Measurements from ENCODE around the gene SYT17. TPM values are rescaled to one million over a fixed set of nuclear protein-coding genes. Genes with fewer than 3 reads are reported as not detected.

The SYT17 gene
- total and polyA plus RNA-seq, 2 experiments from 2014 or later = not detected

- Histone ChIP-seq H3K4me1 (ENCODE audit: insufficient read depth) (no peaks in the 10 kb centered on the region), H3K4me3 (no peak overlapping the region), H2AFZ (no peak overlapping the region), H3K9ac (no peak overlapping the region), H3K9me3 (ENCODE audit: low read depth) (no peaks in the 10 kb centered on the region), H3F3A (ENCODE audit: insufficient read depth) (no peaks in the 10 kb centered on the region), H3K9me2 (ENCODE audit: insufficient read depth) (no peaks in the 10 kb centered on the region), H4K20me1 (ENCODE audit: insufficient read depth) (no peaks in the 10 kb centered on the region), H3K27me3 (replicated peaks; ENCODE audit: insufficient read depth) (no peaks in the 10 kb centered on the region), H3K27ac (no peak overlapping the region), H3K79me2 (ENCODE audit: insufficient read depth) (no peaks in the 10 kb centered on the region), H3K36me3 (ENCODE audit: low read depth) (no peaks in the 10 kb centered on the region), H3K4me2 (ENCODE audit: unreplicated experiment) (no peak overlapping the region)
- TF ChIP-seq EZH2phosphoT487 (IDR thresholded peaks at IDR 0.05; ENCODE audit: insufficient read depth, low read depth) = no peak
- TF ChIP-seq EZH2 (IDR thresholded peaks at IDR 0.05; ENCODE audit: insufficient read depth, poor library complexity, severe bottlenecking) = no peak
- no peak for DNase-seq
- 59 to 66% methylated on average over 7 of the region's 7 CpGs for WGBS, 2 experiments (ENCODE audit: low coverage in 1 of 2, low lambda C conversion rate in 2 of 2, missing lambda C conversion rate in 2 of 2)
- in situ Hi-C loops (cut with MboI) = no loop called here
Measured at GRCh38 chr16:19240494-19240893, 72.5 kb downstream of the SYT17 start.

GRCh38 chr16:19241512-19241911, 73.5 kb downstream of the SYT17 start:
- Histone ChIP-seq H3K4me2 (ENCODE audit: unreplicated experiment) (no peak overlapping the region), H3K4me3 (no peak overlapping the region), H4K20me1 (ENCODE audit: insufficient read depth) (no peaks in the 10 kb centered on the region), H3K9me3 (ENCODE audit: low read depth) (no peaks in the 10 kb centered on the region), H3K79me2 (ENCODE audit: insufficient read depth) (no peaks in the 10 kb centered on the region), H3F3A (ENCODE audit: insufficient read depth) (no peaks in the 10 kb centered on the region), H3K27ac (no peak overlapping the region), H2AFZ (no peak overlapping the region), H3K36me3 (ENCODE audit: low read depth) (no peaks in the 10 kb centered on the region), H3K4me1 (ENCODE audit: insufficient read depth) (no peaks in the 10 kb centered on the region), H3K9me2 (ENCODE audit: insufficient read depth) (no peaks in the 10 kb centered on the region), H3K27me3 (replicated peaks; ENCODE audit: insufficient read depth) (no peaks in the 10 kb centered on the region), H3K9ac (no peak overlapping the region)
- in situ Hi-C loops (cut with MboI) = no loop called here
- WGBS, 2 experiments (ENCODE audit: low coverage in 1 of 2, low lambda C conversion rate in 2 of 2, missing lambda C conversion rate in 2 of 2) = 55 to 77% methylated on average over 11 of the region's 11 CpGs
- TF ChIP-seq EZH2phosphoT487 (IDR thresholded peaks at IDR 0.05; ENCODE audit: insufficient read depth, low read depth) = no peak
- TF ChIP-seq EZH2 (IDR thresholded peaks at IDR 0.05; ENCODE audit: insufficient read depth, poor library complexity, severe bottlenecking) = no peak
- DNase-seq = no peak

GRCh38 chr16:19242186-19242585, 74.1 kb downstream of the SYT17 start:
- no peaks in the 10 kb centered on the region for H3K79me2 ChIP-seq (ENCODE audit: insufficient read depth)
- no peak overlapping the region for H3K4me3 ChIP-seq
- DNase-seq = no peak
- no peaks in the 10 kb centered on the region for H3F3A ChIP-seq (ENCODE audit: insufficient read depth)
- in situ Hi-C loops (cut with MboI) = no loop called here
- no peak overlapping the region for H3K9ac ChIP-seq
- no peak overlapping the region for H3K4me2 ChIP-seq (ENCODE audit: unreplicated experiment)
- no peaks in the 10 kb centered on the region for H3K9me3 ChIP-seq (ENCODE audit: low read depth)
- no peak overlapping the region for H2AFZ ChIP-seq
- no peaks in the 10 kb centered on the region for H3K27me3 ChIP-seq (replicated peaks; ENCODE audit: insufficient read depth)
- no peaks in the 10 kb centered on the region for H3K36me3 ChIP-seq (ENCODE audit: low read depth)
- no peaks in the 10 kb centered on the region for H3K9me2 ChIP-seq (ENCODE audit: insufficient read depth)
- H3K27ac ChIP-seq = no peak overlapping the region
- 0 to 5% methylated on average over 1 of the region's 1 CpG for WGBS, 2 experiments (ENCODE audit: low coverage in 1 of 2, low lambda C conversion rate in 2 of 2, missing lambda C conversion rate in 2 of 2)
- TF ChIP-seq EZH2 (IDR thresholded peaks at IDR 0.05; ENCODE audit: insufficient read depth, poor library complexity, severe bottlenecking) (no peak), EZH2phosphoT487 (IDR thresholded peaks at IDR 0.05; ENCODE audit: insufficient read depth, low read depth) (no peak)
- no peaks in the 10 kb centered on the region for H3K4me1 ChIP-seq (ENCODE audit: insufficient read depth)
- H4K20me1 ChIP-seq (ENCODE audit: insufficient read depth) = no peaks in the 10 kb centered on the region

GRCh38 chr16:19242987-19243575, 75.0 kb downstream of the SYT17 start:
- Histone ChIP-seq H3K4me3 (no peak overlapping the region), H3K36me3 (ENCODE audit: low read depth) (no peaks in the 10 kb centered on the region), H3K79me2 (ENCODE audit: insufficient read depth) (no peaks in the 10 kb centered on the region), H2AFZ (no peak overlapping the region), H4K20me1 (ENCODE audit: insufficient read depth) (no peaks in the 10 kb centered on the region), H3K27ac (no peak overlapping the region), H3K9ac (no peak overlapping the region), H3K4me1 (ENCODE audit: insufficient read depth) (no peaks in the 10 kb centered on the region), H3K27me3 (replicated peaks; ENCODE audit: insufficient read depth) (no peaks in the 10 kb centered on the region), H3K4me2 (ENCODE audit: unreplicated experiment) (no peak overlapping the region), H3F3A (ENCODE audit: insufficient read depth) (no peaks in the 10 kb centered on the region), H3K9me2 (ENCODE audit: insufficient read depth) (no peaks in the 10 kb centered on the region), H3K9me3 (ENCODE audit: low read depth) (no peaks in the 10 kb centered on the region)
- DNase-seq = no peak
- WGBS, 2 experiments (ENCODE audit: low coverage in 1 of 2, low lambda C conversion rate in 2 of 2, missing lambda C conversion rate in 2 of 2) = 0 to 12% methylated on average over 3 of the region's 3 CpGs
- in situ Hi-C loops (cut with MboI) = no loop called here
- TF ChIP-seq EZH2phosphoT487 (IDR thresholded peaks at IDR 0.05; ENCODE audit: insufficient read depth, low read depth) (no peak), EZH2 (IDR thresholded peaks at IDR 0.05; ENCODE audit: insufficient read depth, poor library complexity, severe bottlenecking) (no peak)
